Activated CD4-positive, alpha-beta T cell treated with anti-CD3 and anti-CD28 coated beads, Interleukin-2, amount 50 U/mL, for 24 hours (primary cell): ENCODE results near the gene KANK2.
"Not testable (repeated sequence)": the region's sequence is repeated elsewhere in the genome, so short reads cannot be mapped to it uniquely, and the experiment has no call there.

Experiments
- DNase-seq, 2 donors: peaks; one replicate each; pipeline ENCODE4 v3.0.0-alpha.2; 2020; ENCODE audit warnings: low read depth in 1 of 2, low spot score in 1 of 2

KANK2 gene

GRCh38 chr19:11142528-11143171 lies 54.7 kb downstream of the KANK2 start:
- DNase-seq: no peak

DNA sequence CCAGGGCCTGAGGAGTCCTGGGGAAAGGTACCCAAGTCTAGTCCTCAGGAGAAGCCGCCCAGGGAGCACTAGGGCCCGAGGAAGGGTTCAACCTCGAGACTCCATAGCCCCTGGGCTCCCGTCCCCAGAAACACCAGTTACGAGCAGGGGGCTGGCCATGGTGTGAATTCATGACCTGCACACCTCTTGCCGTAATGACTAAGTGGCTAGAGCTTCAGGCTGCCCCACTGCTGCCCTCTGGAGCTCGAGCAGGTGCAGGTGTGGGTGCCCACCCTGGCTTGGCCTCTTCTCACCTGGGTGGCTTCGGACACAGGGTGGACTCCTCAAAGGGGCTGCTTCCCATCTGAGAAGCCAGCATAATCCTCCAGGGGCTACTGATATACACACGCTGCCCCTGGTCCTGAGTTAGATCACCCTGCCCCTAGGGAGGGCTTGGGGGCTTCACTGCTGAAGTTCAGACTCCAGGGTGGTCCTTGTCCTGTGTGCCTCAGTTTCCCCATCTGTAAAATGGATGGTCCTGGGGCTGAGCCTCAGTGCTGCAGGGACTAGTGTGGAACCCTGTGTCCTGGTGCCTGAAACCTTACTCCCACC lies 55.3 kb downstream of the KANK2 start:
- no peak for DNase-seq

GRCh38 chr19:11140896-11141295 lies 56.4 kb downstream of the KANK2 start:
- DNase-seq: no peak

- not testable (repeated sequence) for DNase-seq
Measured at GRCh38 chr19:11140023-11140538, 57.3 kb downstream of the KANK2 start.

GRCh38 chr19:11138601-11139300 lies 58.6 kb downstream of the KANK2 start:
- DNase-seq: no peak

DNA sequence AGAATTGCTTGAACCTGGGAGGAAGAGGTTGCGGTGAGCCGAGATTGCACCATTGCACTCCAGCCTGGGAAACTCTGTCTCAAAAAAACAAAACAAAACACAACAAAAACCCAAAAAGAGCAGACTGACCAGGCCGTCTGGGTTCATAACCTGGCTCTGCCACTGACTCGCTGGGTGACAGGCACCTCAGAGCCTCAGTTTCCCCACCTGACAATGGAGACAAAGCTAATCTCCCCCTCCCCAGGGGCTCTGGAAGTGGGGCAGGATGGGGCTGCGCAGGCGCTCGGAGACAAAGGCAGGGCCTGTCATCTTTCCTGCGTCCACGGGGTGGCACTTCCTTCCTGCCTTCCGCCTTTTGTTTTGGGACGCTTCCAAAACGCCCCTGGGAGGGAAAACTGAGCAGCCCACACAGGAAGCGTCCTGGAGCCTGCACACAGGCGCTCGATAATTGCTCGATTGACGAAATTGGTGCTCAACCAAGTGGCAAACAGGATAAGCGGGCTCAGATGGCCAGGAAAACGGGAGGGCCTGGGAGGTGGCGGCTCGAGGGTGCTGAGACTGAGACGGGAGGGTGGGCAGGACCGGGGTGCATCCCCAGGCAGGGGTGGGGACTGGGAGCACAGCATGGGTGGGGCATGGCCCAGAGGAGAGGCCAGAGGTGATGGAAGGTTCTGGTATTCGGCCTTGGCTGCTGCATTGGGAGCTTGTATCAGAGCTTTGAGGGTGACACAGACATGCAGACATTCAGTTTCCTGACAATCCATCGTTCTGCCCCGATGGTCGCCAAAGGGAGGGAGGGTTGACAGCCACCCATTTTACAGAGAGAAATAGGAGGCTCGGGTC lies 59.6 kb downstream of the KANK2 start:
- peak; percentile 27 to 33 for DNase-seq

- no peak for DNase-seq
Measured at GRCh38 chr19:11136400-11137101, 60.8 kb downstream of the KANK2 start.

GRCh38 chr19:11131471-11131870 lies 65.9 kb downstream of the KANK2 start:
- no peak for DNase-seq

DNA sequence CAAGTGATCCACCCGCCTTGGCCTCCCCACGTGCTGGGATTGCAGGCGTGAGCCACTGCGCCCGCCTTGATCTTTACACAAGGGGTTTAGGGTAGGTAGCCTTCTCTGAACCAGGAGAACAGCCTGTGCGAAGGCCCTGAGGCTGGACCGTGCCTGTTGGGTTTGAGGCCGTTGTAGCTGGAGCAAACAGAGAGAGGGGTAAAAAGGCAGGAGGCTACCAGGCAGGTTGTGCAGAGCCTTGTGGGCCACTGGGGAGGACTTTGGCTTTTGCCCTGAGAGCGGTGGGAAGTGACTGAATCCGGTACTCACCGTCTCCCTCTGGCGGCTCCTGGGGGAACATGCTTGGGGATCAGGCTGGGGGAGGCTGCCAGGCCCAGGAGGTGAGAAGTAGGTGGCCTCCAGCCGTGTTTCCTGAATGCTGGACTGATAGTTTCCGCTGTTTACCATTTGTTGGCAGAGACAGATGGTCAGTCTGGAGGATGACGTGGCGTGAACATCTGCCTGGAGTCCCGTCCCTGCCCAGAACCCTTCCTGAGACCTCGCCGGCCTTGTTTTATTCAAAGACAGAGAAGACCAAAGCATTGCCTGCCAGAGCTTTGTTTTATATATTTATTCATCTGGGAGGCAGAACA lies 66.4 kb downstream of the KANK2 start:
- peak; percentile 54 to 58 for DNase-seq

DNA sequence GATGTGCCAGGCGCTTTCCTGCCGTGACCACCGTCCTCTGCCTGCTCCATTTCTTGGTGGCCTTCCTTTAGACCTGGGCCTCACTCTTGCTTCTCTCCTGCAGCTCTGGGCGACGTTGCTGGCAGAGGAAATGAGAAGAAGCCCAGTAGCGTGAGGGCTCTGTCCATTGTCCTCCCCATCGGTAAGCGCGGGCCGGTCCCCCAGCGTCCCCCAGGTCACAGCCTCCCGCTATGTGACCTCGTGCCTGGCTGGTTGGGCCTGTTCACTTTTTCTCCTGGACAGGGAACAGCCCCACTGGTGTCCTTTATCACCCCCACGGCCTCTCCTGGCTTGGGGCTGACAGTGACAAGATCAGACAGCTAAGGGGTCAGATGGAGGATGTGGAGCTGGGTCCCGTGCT lies 69.4 kb downstream of the KANK2 start:
- DNase-seq: no peak

- DNase-seq: peak; percentile 63 to 66
Measured at GRCh38 chr19:11125994-11126685, 71.2 kb downstream of the KANK2 start.

- DNase-seq: not testable (repeated sequence)
Measured at GRCh38 chr19:11124157-11124556, 73.2 kb downstream of the KANK2 start.

GRCh38 chr19:11123114-11123513 lies 74.2 kb downstream of the KANK2 start:
- DNase-seq: no peak

- DNase-seq: not testable (repeated sequence)
Measured at GRCh38 chr19:11121963-11122362, 75.4 kb downstream of the KANK2 start.

DNA sequence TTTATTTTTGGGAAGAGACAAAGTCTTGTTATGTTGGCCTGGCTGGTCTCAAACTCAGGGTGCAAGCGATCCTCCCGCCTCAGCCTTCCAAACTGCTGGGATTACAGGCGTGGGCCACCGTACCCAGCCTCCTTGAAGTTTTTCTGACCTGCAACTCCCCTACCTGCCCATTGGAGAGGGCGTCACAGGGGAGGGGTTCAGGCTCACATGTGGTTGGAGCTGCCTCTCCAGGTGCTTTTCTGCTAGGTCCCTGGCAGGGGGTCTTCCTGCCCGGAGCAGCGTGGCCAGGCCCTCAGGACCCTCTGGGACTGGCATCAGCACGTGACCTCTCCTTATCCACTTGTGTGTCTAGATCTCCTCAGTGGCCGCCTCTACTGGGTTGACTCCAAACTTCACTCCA lies 80.8 kb downstream of the KANK2 start:
- DNase-seq: no peak

GRCh38 chr19:11115895-11116446 lies 81.4 kb downstream of the KANK2 start:
- no peak for DNase-seq

GRCh38 chr19:11115042-11115441 lies 82.3 kb downstream of the KANK2 start:
- no peak for DNase-seq
